SW 1271 (cell line): ENCODE measurements around the gene NEUROD2.
A peak's percentile ranks its signal among the peaks of the same experiment; 100 is the strongest.

Source experiments
- DNase-seq, 2 experiments: peaks; one replicate each; lab custom pipeline; 2025; lab: John Stamatoyannopoulos, UW

The NEUROD2 gene

GRCh38 chr17:39607851-39608130 is at the start of gene NEUROD2:
Gene NEUROD2, minus strand, starts transcription at chr17:39607920. Its CDS starts 1,321 bp downstream, at chr17:39606599.
- DNase-seq, result no peak

GRCh38 chr17:39655105-39655504 is 47.4 kb upstream of the NEUROD2 start:
- DNase-seq, result no peak

GRCh38 chr17:39653662-39654331 is 46.1 kb upstream of the NEUROD2 start:
- DNase-seq, result peak; percentile 21 to 36

GRCh38 chr17:39653316-39653661 is 45.6 kb upstream of the NEUROD2 start:
- DNase-seq, result no peak

GRCh38 chr17:39652587-39653315 is 45.0 kb upstream of the NEUROD2 start:
- no peak for DNase-seq

- DNase-seq, result no peak
Observed at GRCh38 chr17:39651923-39652586, 44.3 kb upstream of the NEUROD2 start.

- DNase-seq, result no peak
Observed at GRCh38 chr17:39650121-39650579, 42.4 kb upstream of the NEUROD2 start.

GRCh38 chr17:39648616-39649366 is 41.1 kb upstream of the NEUROD2 start:
- DNase-seq, result no peak

- no peak for DNase-seq
Observed at GRCh38 chr17:39647256-39647655, 39.5 kb upstream of the NEUROD2 start.

GRCh38 chr17:39643271-39643670 is 35.6 kb upstream of the NEUROD2 start:
- DNase-seq, result no peak

GRCh38 chr17:39642291-39643074 is 34.8 kb upstream of the NEUROD2 start:
- DNase-seq, result no peak

GRCh38 chr17:39641883-39642282 is 34.2 kb upstream of the NEUROD2 start:
- no peak for DNase-seq

- DNase-seq, result no peak
Observed at GRCh38 chr17:39641097-39641496, 33.4 kb upstream of the NEUROD2 start.

GRCh38 chr17:39640591-39641031 is 32.9 kb upstream of the NEUROD2 start:
- DNase-seq, result no peak

GRCh38 chr17:39639566-39640458 is 32.1 kb upstream of the NEUROD2 start:
- no peak for DNase-seq

- DNase-seq, result no peak
Observed at GRCh38 chr17:39639043-39639442, 31.3 kb upstream of the NEUROD2 start.

- DNase-seq, result no peak
Observed at GRCh38 chr17:39638317-39638716, 30.6 kb upstream of the NEUROD2 start.

GRCh38 chr17:39636927-39637736 is 29.4 kb upstream of the NEUROD2 start, which contains the start of gene STARD3:
Gene STARD3, plus strand, starts transcription at chr17:39637144. Its CDS starts 16,388 bp downstream, at chr17:39653532.
- peak; percentile 71 to 72 for DNase-seq

GRCh38 chr17:39636587-39636926 is 28.8 kb upstream of the NEUROD2 start:
- DNase-seq, result no peak
